ENCODE measurements around the gene ZNF804A.
"Not testable (repeated sequence)": the region's sequence is repeated elsewhere in the genome, so short reads cannot be mapped to it uniquely, and the experiment has no call there.

Gene ZNF804A

GRCh38 chr2:184830531-184830930 lies 232.2 kb downstream of the ZNF804A start:
- no peak for DNase-seq (ENCODE audit: low spot score)

GRCh38 chr2:184834699-184835397 lies 236.5 kb downstream of the ZNF804A start:
- DNase-seq (ENCODE audit: low spot score), result no peak

GRCh38 chr2:184835398-184835715 lies 237.0 kb downstream of the ZNF804A start:
- no peak for DNase-seq (ENCODE audit: low spot score)

GRCh38 chr2:184847331-184847730 lies 249.0 kb downstream of the ZNF804A start:
- DNase-seq (ENCODE audit: low spot score), result no peak

GRCh38 chr2:184849516-184849915 lies 251.2 kb downstream of the ZNF804A start:
- no peak for DNase-seq (ENCODE audit: low spot score)

GRCh38 chr2:184851576-184851975 lies 253.2 kb downstream of the ZNF804A start:
- DNase-seq (ENCODE audit: low spot score), result no peak

- no peak for DNase-seq (ENCODE audit: low spot score)
Observed at GRCh38 chr2:184859187-184859586, 260.9 kb downstream of the ZNF804A start.

- no peak for DNase-seq (ENCODE audit: low spot score)
Observed at GRCh38 chr2:184860744-184861143, 262.4 kb downstream of the ZNF804A start.

GRCh38 chr2:184875212-184875611 lies 276.9 kb downstream of the ZNF804A start:
- DNase-seq (ENCODE audit: low spot score), result no peak

- no peak for DNase-seq (ENCODE audit: low spot score)
Observed at GRCh38 chr2:184875911-184876310, 277.6 kb downstream of the ZNF804A start.

- no peak for DNase-seq (ENCODE audit: low spot score)
Observed at GRCh38 chr2:184877909-184878308, 279.6 kb downstream of the ZNF804A start.

GRCh38 chr2:184879671-184880070 lies 281.3 kb downstream of the ZNF804A start:
- DNase-seq (ENCODE audit: low spot score), result no peak

- DNase-seq (ENCODE audit: low spot score), result not testable (repeated sequence)
Observed at GRCh38 chr2:184886585-184886984, 288.3 kb downstream of the ZNF804A start.

GRCh38 chr2:184890311-184890710 lies 292.0 kb downstream of the ZNF804A start:
- DNase-seq (ENCODE audit: low spot score), result no peak

- DNase-seq (ENCODE audit: low spot score), result no peak
Observed at GRCh38 chr2:184904991-184905390, 306.7 kb downstream of the ZNF804A start.

- DNase-seq (ENCODE audit: low spot score), result no peak
Observed at GRCh38 chr2:184906160-184906559, 307.8 kb downstream of the ZNF804A start.

- no peak for DNase-seq (ENCODE audit: low spot score)
Observed at GRCh38 chr2:184906709-184907108, 308.4 kb downstream of the ZNF804A start.

GRCh38 chr2:184908966-184909365 lies 310.6 kb downstream of the ZNF804A start:
- no peak for DNase-seq (ENCODE audit: low spot score)

- no peak for DNase-seq (ENCODE audit: low spot score)
Observed at GRCh38 chr2:184920451-184920965, 322.2 kb downstream of the ZNF804A start.

GRCh38 chr2:184921676-184922075 lies 323.3 kb downstream of the ZNF804A start:
- no peak for DNase-seq (ENCODE audit: low spot score)

- DNase-seq (ENCODE audit: low spot score), result no peak
Observed at GRCh38 chr2:184923751-184924150, 325.4 kb downstream of the ZNF804A start.

- DNase-seq (ENCODE audit: low spot score), result no peak
Observed at GRCh38 chr2:184927040-184927439, 328.7 kb downstream of the ZNF804A start.

GRCh38 chr2:184936761-184937160 lies 338.4 kb downstream of the ZNF804A start:
- no peak for DNase-seq (ENCODE audit: low spot score)

Data from kidney capillary endothelial cell (primary cell).